HG02973 (cell line): ENCODE data around the gene S1PR3.

Experiments used
- ATAC-seq: cut with Tn5 transposase; IDR thresholded peaks from one replicate; pipeline ENCODE4 v1.9.1; 2021; ENCODE audit warnings: moderate library complexity; ENCODE audit not compliant: unreplicated experiment

Gene S1PR3

DNA sequence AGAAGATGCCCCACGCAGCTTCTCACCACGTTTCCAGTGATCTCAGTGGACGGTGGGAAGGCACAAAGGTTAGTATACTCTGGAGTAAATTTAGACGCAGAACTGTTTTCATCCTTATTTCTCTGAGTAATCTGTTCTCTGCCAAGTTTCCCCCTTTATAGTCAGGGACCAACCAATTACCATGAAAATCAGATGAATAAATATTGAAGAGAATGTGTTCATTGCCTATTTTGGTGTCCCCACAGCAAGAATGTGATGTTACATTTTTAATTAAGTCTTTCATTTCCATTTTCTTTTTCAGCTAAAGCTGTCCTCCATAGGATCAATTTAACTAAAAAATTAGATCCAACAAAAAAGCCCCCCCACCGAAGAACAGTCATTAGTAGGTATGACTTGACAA is 41.4 kb downstream of the S1PR3 start:
- no peak for ATAC-seq

GRCh38 chr9:89036383-89036782 is 45.1 kb downstream of the S1PR3 start:
- ATAC-seq, result no peak

- no peak for ATAC-seq
Observed at GRCh38 chr9:89036891-89037290, 45.6 kb downstream of the S1PR3 start.

DNA sequence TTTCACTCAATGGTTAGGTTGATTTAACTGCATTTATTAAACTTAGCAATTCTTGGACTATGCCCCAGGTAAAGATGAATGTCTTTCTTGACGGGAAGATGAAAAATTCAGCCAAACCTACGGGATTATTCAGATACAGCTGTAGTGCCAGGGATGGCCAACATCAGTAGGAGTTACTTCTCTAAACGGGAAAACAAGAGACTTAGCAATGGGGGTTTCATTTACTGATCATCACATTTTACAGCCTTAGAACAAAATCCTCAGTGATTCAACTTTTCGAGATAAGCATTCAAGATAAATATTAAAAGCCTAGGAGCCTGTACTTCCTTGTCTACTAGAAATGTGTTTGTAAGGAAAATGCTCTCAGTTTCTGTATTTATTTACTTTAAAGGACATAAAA is 46.1 kb downstream of the S1PR3 start:
- ATAC-seq, result no peak

DNA sequence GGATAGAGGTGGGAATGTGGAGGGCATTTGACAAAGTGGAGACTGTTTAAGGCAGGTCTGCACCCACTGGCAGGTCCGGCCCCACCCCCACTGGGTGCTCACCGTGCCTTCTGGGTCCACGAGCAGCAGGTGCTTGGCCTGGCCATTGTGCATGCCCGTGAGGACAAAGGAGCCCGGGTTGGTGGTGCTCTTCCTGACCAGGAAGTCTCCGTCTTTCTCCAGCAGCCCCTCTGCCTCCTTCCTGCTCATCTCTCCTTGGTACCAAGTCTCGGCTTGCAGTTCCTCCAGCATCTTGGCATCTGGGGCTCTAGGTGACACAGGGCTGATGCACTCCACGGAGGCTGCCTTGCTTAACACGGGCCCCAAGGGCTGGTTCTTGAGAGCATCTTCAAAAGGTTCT is 46.6 kb downstream of the S1PR3 start:
- no peak for ATAC-seq

DNA sequence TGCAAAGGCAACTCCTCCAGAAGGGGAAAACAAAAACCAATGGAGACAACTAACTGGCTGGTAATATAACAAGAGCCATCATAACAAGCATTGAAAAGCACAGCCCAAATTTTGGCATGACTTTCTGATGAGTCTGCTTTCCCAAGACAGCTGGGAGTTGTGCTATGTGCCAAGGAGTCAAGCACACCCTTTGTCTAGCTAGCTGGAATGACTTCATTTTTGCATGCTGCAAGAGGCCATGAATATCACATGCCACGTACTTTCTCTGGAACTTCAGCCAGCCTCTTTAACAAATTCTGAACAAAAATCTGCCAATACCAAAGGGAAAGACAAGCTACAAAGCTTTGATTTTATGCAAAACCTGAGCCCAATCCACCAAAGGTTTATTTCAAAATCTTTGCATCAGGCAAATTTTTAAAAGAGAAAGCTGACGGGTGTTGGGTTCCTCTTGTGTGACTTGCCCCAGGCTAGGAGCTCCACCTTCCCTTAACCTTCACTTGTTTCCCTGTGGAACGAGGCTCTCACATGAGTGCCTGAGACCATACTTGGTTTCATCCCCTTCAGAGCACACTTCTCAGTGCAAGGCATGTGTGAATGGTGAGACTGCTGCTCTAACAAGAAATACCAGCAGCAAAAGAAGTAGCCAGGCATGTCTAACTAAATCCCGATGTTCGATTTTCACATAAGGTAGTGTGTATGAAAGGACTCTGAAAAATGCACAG is 47.3 kb downstream of the S1PR3 start:
- no peak for ATAC-seq

- ATAC-seq, result no peak
Observed at GRCh38 chr9:89039104-89039465, 47.8 kb downstream of the S1PR3 start.

GRCh38 chr9:89039664-89040063 is 48.4 kb downstream of the S1PR3 start:
- no peak for ATAC-seq

DNA sequence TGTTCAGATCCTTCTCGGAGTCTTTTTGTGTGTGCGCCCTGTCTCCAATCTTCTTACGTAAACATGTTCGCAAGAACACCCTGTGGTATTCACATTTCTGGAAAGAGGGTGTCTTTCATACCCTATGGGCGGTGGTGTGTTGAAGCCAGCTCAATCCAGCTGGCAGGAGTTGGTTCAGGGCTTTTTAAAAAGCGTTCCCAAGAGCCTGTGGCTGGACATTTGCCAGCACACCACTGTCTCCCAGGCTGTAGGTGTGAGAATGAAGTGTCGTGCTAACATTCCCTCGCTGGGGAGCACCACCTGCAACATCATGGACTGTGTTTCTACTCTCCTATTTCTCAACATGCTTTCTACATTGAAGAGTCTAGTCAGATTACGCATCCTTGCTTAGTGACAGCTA is 51.7 kb downstream of the S1PR3 start:
- ATAC-seq, result no peak

GRCh38 chr9:89044104-89044503 is 52.8 kb downstream of the S1PR3 start:
- no peak for ATAC-seq

DNA sequence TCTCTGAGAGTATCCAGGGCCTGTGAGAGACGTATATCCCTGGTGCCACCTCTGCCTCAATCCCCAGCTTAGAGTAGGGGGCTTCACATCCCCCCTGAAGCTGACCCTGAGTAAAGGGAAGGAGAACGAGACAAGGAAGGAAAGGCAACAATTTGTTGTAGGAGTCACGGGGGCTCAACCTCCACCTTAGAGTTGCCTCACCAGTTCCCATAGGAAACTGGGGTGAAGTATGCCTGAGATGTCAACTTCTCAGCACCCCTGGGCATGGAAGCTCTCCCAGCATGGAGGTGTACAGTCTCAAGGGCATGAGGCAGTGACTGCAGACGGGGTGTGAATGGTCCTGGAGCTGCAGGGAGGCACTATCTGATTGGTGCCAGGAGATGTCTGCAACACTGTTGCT is 53.6 kb downstream of the S1PR3 start:
- ATAC-seq, result no peak

DNA sequence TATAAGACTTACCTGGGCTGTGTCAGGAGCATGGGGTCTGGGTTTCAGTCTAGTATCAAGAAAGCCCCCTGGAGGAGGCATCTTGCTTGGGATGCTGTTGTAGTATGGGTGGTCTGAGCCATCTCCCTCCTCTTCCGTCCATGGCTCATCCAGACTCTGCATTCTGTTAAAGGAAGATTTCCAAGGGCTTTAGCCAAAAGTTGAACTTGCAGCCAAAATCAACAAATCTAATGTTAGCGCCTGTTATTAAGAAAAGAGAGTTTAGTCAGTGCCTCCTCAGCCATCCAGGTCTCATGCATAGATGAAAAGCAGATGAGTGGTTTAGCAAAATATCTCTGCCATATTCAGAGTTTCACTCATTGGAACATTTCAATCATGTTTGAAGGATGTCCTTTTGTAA is 55.6 kb downstream of the S1PR3 start:
- ATAC-seq, result no peak

GRCh38 chr9:89047667-89048066 is 56.4 kb downstream of the S1PR3 start:
- no peak for ATAC-seq

- no peak for ATAC-seq
Observed at GRCh38 chr9:89048616-89049015, 57.3 kb downstream of the S1PR3 start.

DNA sequence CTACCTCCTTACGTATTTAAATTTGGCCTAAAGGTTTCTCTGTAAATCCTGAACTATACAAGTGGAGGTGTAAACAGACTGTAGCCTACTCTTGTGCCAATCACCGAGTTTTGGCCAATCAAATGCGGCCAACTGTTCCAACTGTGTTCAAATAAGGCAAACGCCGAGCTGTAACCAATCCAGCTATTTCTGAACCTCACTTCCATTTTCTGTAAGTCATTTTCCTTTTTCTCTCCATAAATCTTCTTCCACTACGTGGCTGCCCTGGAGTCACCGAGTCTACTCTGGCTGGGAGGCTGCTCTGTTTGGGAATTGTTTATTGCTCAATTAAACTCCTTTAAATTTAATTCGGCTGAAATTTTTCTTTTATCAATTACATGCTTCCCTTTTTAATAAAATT is 58.4 kb downstream of the S1PR3 start:
- no peak for ATAC-seq

DNA sequence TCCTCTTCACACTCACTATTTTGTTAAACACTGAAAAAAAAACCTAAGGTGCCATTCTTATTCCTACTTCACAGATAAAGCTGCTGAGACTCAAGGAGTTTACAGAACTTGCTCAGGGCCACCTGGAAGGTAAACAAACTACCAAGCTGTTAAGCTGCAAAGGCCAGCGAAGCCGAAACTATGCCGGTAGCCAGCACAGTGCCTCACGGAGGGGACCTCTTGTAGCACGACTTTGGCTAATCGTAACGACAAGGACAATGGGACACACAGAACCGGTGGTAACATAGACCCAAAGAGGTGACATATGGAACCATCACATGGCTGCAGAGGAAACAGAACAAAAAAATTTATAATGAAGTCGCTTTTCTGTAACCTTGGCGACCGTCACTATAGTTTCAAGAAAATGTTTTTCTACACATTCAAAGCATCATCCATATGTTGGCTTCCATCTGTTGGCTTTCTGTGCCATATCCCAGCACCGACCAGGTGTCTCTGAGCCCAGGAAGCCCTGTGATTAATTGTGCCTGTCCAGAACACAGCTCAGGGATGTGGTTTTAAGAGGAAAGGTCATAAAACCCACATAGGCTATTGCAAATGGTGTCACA is 60.3 kb downstream of the S1PR3 start:
- no peak for ATAC-seq

DNA sequence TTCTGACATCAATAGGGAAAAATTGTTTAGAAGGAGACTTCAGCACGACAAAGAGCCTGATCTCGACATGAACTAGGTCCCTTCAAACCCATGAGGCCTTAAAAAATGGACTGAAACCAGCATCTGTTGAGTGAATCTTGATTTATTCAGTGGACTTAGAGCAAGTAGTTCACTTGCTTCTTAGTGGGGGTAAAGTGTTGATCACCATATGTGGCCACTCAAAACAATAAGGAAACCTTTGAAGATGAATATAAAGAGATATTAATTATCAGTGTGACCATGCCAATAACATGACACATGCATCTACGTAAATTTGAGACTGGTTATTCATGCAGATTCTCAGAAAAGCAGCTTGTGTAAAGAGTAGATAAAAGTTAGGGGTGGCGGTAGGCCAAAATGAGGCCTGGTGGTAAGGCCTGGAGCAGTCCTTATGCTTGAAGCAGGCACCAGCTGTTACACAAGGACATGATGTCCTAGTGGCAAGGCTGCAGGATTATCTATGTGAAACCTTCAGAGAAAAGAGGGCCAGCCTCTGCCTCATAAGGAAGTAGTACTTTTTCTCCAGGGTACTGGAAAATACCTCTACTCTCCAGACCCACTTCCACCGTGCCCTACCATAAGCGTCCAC is 61.3 kb downstream of the S1PR3 start:
- no peak for ATAC-seq

GRCh38 chr9:89053301-89053700 is 62.0 kb downstream of the S1PR3 start:
- no peak for ATAC-seq
